HG02943 (cell line): ENCODE data around the gene AMPH.
"Not testable (repeated sequence)": the region's sequence is repeated elsewhere in the genome, so short reads cannot be mapped to it uniquely, and the experiment has no call there.

Experiments
- ATAC-seq: cut with Tn5 transposase; IDR thresholded peaks from one replicate; pipeline ENCODE4 v1.9.1; 2021; ENCODE audit warnings: mild to moderate bottlenecking, low read depth, moderate library complexity; ENCODE audit not compliant: unreplicated experiment

The AMPH gene

DNA sequence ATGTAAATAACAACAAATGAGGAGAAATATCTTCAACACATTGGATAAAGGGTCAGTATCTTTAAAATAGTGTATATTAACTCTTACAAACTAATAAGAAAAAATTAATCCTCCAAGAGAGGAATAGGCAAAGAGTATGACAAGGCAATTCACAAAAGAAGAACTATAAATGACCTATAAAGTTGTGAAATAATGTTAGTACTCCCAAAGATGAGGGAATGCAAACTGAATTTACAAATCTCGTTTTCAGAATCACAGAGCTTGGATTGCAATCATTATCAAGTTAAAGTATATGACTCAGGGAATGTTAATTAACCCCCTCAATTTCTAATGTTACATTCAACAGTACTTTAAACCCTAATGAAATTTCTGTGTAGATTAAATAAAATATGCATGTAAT, 270.4 kb downstream of the AMPH start:
- no peak for ATAC-seq

DNA sequence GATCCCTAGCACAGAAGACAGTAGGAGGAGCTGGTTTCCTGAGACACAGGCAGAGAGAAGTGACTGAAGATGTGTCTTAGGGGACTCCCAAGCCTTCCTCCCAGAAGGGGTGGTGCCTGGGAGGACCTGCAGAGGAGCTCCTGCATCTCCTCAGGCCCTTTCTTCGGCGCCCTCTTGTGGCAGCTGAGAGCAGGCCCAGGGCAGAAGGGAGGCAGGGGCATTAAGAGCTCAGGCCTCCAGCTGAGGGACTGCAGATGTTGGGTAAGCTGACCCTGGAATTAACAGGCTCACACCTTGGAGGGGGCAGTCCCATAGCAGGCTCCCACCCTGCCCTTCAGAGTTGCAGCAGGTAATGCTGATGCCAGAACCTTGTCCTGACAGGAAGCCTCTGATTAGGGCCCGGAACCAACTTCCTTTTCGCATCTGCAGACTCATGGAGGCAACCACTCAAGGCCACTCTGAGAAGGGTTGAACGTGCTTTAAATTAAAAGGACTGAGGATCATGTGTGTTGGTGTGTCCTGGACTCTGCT, 272.0 kb downstream of the AMPH start:
- not testable (repeated sequence) for ATAC-seq

DNA sequence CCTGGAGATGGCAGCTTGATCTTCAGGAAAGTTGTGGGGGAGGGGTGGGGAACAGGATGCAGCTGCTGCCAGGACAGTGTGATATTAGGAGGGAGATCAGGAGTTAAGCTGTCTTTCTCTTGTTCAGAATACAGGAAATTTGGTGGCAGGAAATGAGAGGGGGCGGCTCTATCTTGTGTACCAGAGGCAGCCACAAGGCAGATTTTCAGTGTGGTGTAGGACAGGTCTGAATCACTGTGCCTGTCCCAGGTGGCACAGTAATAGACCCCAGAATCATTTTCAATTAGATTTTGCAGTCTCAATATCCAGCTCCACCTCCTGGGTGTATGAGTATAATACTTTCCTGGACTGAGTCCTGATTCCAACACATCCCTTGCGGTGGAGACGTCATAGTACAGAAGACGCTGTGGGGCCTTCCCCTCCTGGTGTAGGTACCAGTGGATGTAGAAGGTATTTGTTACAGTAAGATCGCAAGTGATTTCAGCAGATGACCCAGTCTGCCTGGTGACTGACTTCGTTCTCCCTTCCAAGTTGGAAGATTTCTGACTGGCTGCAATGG, 272.8 kb downstream of the AMPH start:
- not testable (repeated sequence) for ATAC-seq

DNA sequence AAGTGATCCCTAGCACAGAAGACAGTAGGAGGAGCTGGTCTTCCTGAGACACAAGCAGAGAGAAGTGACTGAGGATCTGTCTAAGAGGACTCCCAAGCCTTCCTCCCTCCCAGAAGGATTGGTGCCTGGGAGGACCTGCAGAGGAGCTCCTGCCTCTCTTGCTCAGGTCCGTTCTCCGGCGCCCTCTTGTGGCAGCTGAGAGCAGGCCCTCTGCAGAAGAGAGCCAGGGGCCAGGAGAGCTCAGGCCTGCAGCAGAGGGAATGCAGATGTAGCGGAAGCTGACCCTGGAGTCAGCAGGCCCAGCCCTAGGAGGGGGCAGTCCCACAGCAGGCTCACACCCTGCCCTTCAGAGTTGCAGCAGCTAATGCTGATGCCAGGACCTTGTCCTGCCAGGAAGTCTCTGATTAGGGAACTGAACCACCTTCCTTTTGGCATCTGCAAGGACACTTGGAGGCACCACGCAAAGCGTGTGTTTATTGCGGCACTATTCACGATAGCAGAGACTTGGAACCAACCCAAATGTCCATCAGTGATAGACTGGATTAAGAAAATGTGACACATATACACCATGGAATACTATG, 276.8 kb downstream of the AMPH start:
- not testable (repeated sequence) for ATAC-seq

DNA sequence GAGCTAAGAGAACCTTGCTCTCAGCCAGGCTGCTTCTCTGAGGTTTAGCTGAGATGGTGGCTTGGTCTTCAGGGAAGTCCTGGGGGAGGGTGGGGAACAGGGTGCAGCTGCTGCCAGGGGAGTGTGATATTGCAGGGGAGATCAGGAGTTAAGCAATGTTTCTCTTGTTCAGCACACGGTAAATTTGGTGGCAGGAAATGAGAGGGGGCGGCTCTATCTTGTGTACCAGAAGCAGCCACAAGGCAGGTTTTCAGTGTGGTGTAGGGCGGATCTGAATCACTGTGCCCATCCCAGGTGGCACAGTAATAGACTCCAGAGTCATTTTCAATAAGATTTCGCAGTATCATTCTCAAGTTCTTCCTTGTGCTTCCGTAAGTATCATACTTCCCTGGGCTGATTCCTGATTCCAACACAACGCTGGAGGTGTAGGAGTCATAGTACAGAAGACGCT, 277.7 kb downstream of the AMPH start:
- not testable (repeated sequence) for ATAC-seq

DNA sequence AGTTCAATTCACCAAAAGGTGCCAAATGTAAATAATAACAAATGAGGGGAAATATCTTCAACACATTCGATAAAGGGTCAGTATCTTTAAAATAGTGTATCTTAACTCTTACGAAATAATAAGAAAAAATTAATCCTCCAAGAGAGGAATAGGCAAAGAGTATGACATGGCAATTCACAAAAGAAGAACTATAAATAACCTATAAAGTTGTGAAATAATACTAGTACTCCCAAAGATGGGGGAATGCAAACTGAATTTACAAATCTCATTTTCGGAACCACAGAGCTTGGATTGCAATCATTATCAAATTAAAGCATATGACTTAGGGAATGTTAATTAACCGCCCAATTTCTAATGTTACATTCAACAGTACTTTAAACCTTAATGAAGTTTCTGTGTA, 279.6 kb downstream of the AMPH start:
- ATAC-seq, result no peak

DNA sequence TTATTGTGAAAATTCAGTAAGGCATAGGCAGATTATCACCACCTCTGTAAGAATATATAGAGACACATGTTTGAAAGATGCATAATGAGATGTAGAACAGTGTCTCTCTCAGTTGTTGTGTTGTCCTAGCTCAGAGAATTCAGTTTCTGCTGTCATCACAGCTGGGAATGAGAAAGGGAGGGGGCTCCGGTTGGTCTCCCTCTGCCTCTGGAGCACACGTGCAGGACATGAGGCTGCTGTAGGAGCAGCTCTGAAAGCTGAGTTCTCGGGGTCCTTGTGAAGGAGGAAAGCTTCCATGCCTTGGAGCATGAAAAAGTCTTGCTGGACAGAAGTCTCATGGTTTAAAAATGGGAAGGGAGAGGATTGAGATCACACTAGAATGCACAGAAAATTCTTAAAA, 280.4 kb downstream of the AMPH start:
- not testable (repeated sequence) for ATAC-seq

DNA sequence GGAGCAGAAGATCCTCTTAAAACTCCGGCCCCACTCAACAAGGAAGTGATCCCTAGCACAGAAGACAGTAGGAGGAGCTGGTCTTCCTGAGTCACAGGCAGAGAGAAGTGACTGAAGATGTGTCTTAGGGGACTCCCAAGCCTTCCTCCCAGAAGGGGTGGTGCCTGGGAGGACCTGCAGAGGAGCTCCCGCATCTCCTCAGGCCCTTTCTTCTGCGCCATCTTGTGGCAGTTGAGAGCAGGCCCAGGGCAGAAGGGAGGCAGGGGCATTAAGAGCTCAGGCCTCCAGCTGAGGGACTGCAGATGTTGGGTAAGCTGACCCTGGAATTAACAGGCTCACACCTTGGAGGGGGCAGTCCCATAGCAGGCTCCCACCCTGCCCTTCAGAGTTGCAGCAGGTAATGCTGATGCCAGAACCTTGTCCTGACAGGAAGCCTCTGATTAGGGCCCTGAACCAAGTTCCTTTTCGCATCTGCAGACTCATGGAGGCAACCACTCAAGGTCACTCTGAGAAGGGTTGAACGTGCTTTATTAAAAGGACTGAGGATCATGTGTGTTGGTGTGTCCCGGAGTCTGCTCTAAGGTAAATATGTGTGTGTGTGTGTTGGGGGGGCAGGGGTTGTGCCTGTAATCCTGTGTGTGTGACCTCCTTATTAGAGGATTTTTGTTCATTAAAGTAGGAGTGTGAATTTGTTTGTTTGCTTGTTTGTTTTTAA, 281.1 kb downstream of the AMPH start:
- peak; percentile 60 for ATAC-seq

DNA sequence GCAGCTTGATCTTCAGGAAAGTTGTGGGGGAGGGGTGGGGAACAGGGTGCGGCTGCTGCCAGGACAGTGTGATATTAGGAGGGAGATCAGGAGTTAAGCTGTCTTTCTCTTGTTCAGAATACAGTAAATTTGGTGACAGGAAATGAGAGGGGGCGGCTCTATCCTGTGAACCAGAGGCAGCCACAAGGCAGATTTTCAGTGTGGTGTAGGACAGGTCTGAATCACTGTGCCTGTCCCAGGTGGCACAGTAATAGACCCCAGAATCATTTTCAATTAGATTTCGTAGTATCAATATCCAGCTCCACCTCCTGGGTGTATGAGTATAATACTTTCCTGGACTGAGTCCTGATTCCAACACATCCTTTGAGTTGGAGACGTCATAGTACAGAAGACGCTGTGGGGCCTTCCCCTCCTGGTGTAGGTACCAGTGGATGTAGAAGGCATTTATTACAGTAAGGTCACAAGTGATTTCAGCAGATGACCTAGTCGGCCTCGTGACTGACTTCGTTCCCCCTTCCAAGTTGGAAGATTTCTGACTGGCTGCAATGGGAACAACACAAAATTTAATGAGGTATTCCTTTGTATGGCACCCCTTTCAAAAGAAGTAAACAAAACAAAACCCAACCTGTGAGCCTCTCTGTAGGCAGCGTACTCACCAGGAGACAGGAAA, 281.9 kb downstream of the AMPH start:
- ATAC-seq, result not testable (repeated sequence)

DNA sequence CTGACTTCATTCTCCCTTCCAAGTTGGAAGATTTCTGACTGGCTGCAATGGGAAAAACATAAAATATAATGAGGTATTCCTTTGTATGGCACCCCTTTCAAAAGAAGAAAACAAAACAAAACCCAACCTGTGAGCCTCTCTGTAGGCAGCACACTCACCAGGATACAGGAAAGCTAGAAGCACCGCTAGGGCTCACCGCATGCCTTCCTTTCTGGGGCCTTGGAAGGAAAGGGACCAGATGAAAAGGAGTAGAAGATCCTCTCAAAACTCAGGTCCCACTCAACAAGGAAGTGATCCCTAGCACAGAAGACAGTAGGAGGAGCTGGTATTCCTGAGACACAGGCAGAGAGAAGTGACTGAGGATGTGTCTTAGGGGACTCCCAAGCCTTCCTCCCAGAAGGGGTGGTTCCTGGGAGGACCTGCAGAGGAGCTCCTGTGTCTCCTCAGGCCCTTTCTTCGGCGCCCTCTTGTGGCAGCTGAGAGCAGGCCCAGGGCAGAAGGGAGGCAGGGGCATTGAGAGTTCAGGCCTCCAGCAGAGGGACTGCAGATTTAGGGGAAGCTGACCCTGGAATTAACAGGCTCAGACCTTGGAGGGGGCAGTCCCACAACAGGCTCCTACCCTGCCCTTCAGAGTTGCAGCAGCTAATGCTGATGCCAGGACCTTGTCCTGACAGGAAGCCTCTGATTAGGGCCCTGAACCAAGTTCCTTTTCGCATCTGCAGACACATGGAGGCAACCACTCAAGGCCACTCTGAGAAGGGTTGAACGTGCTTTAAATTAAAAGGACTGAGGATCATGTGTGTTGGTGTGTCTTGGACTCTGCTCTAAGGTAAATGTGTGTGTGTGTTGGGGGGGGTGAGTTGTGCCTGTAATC, 285.6 kb downstream of the AMPH start:
- ATAC-seq, result peak; percentile 41

DNA sequence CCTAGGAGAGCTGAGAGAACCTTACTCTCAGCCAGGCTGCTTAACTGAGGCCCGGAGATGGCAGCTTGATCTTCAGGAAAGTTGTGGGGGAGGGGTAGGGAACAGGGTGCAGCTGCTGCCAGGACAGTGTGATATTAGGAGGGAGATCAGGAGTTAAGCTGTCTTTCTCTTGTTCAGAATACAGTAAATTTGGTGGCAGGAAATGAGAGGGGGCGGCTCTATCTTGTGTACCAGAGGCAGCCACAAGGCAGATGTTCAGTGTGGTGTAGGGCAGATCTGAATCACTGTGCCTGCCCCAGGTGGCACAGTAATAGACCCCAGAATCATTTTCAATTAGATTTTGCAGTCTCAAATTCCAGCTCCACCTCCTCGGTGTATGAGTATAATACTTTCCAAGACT, 286.4 kb downstream of the AMPH start:
- peak; percentile 48 for ATAC-seq

DNA sequence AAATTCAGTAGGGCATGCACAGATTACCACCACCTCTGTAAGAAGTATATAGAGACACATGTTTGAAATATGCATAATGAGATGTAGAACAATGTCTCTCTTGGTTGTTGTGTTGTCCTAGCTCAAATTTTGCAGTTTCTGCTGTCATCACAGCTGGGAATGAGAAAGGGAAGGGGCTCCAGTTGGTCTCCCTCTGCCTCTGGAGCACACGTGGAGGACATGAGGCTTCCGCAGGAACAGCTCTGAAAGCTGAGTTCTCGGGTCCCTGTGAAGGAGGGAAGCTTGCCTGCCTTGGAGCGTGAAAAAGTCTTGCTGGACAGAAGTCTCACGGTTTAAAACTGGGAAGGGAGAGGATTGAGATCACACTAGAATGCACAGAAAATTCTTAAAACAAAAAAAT, 289.0 kb downstream of the AMPH start:
- ATAC-seq, result not testable (repeated sequence)

DNA sequence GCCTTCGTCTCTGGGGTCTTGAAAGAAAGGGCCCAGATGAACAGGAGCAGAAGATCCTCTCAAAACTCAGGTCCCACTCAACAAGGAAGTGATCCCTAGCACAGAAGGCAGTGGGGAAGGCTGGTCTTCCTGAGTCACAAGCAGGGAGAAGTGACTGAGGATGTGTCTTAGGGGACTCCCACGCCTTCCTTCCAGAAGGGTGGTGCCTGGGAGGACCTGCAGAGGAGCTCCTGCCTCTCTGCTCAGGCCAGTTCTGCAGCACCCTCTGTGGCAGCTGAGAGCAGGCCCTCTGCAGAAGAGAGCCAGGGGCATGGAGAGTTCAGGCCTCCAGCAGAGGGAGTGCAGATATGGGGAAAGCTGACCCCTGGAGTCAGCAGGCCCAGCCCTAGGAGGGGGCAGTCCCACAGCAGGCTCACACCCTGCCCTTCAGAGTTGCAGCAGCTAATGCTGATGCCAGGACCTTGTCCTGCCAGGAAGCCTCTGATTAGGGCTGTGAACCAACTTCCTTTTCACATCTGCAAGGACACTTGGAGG, 289.9 kb downstream of the AMPH start:
- not testable (repeated sequence) for ATAC-seq

DNA sequence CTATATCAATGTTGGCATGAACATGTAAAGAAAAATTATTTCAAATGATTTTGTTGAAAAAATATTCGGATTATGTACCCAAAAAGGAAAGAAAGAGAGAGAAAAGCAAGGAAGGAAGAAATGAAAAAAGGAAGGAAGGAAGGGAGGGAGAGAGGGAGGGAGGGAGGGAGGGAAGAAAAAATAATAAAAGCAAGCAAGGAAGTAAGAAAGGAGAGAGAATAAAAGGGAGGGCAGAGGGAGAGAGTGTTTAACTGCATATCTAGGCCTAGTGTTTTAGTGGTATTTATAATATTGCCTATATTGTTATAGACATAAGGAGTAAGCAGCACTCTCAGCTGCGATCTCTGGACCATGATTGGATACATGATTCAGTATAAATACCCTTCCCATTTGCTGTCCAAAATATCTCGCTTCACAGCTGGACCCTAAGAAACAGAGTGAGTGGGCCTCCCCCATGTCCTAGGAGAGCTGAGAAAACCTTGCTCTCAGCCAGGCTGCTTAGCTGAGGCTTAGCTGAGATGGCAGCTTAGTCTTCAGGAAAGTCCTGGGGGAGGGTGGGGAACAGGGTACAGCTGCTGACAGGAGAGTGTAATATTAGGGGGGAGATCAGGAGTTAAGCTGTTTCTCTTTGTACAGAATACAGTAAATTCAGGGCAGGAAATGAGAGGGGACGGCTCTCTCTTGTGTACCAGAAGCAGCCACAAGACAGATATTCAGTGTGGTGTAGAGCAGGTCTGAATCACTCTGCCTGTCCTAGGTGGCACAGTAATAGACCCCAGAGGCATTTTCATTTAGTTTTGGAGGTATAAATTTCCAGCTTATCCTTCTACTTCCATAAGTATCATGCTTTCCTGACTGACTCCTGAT, 291.0 kb downstream of the AMPH start:
- ATAC-seq, result no peak

DNA sequence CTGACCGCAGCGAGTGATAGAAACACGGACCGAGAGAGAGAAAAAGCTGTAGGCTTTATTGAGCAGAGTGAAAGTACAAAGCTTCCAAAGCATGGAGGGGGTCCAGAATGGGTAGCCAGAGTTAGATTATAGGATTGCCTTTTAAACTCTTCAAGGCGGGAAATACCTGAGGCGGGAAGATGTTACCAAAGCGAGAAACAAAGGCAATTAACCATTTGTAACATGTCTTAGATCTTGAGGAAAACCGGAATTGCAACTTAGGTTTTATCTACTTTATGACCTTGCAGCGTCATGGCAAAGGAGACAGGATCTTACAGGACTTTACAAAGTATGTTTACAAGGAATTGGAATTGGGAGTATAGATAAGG, 295.0 kb downstream of the AMPH start:
- not testable (repeated sequence) for ATAC-seq

DNA sequence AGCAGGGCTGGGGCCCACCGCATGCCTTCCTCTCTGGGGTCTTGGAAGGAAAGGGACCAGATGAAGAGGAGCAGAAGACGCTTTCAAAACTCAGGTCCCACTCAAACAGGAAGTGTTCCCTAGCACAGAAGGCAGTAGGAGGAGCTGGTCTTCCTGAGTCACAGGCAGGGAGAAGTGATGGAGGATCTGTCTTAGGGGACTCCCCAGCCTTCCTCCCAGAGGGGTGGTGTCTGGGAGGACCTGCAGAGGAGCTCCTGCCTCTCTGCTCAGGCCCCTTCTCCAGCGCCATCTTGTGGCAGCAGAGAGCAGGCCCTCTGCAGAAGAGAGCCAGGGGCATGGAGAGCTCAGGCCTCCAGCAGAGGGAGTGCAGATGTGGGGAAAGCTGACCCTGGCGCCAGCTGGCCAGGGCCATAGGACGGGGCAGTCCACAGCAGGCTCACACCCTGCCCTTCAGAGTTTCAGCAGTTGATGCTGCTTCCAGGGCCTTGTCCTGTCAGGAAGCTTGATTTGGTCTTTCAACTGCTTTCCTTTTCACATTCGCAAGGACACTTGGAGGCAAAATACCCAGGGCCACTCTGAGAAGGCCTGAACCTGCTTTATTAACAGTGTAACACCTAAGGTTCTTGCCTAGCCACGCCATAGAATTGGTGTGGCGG, 295.6 kb downstream of the AMPH start:
- peak; percentile 90 for ATAC-seq

DNA sequence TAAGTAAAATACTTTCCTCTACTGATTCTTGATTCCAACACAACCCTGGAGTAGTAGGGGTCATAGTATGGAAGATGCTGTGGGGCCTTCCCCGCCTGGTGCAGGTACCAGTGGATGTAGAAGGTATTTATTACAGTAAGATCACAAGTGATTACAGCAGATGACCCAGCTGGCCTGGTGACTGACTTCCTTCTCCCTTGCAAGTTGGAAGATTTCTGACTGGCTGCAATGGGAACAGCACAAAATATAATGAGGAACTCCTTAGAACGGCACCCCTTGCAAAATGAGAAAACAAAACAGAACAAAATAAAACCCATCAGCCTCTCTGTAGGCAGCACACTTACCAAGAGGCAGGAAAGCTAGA, 296.1 kb downstream of the AMPH start:
- ATAC-seq, result no peak

DNA sequence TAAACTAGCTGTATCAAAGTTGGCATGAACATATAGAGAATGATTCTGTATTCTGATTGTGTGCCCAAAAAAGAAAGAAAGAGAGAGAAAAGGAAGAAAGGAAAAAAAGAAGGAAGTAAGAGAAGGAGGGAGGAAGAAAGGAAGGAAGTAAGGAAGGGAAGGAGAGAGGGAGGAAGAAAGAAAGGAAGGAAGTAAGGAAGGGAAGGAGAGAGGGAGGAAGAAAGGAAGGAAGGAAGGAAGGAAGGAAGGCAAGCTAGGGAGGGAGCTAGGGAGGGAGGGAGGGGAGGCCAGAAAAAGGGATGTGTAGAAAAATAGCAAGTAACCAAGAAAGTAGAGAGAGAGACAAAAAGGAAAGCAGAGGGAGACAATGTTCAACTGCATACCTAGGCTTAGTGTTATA, 297.0 kb downstream of the AMPH start:
- ATAC-seq, result no peak
